ENCODE measurements around the gene UNC93B1.

Gene UNC93B1, protein sequence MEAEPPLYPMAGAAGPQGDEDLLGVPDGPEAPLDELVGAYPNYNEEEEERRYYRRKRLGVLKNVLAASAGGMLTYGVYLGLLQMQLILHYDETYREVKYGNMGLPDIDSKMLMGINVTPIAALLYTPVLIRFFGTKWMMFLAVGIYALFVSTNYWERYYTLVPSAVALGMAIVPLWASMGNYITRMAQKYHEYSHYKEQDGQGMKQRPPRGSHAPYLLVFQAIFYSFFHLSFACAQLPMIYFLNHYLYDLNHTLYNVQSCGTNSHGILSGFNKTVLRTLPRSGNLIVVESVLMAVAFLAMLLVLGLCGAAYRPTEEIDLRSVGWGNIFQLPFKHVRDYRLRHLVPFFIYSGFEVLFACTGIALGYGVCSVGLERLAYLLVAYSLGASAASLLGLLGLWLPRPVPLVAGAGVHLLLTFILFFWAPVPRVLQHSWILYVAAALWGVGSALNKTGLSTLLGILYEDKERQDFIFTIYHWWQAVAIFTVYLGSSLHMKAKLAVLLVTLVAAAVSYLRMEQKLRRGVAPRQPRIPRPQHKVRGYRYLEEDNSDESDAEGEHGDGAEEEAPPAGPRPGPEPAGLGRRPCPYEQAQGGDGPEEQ

DNA sequence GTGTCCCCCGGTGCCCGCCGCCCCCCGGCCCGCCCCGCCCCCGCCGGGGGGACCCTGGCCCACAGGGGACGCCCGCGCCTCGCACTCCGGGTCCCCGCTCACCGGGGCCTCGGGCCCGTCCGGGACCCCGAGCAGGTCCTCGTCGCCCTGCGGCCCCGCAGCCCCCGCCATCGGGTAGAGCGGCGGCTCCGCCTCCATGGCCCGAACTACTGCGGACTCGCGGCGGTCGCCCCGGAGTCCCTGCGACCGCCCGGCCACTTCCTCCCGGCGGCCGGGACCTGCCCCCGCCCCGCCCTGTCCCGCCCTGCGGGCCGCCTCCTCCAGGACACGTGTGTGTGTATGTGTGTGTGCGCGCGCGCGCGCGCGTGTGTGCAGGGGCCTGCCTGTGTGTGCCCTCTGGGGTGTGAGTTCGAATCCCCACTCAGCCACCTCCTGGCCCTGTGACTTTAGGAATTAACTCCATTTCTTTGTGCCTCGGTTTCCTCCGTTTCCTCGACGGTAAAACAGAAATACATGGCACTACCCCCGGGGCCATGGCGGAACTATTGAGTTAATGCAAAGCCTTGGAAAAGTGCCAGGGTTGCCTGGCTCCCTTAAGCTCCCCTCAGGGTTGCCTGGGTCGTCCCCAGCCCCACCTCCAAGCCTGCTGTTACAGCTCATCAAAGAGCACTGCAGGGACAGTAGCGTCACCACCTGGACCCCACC lies at the start of gene UNC93B1:
Gene UNC93B1 (minus strand): TSS at position 252 of the 705 bp plus-strand sequence. CDS start 54 bp downstream, at position 198.
- no peak for DNase-seq (ENCODE audit: low read depth, low spot score)

DNA sequence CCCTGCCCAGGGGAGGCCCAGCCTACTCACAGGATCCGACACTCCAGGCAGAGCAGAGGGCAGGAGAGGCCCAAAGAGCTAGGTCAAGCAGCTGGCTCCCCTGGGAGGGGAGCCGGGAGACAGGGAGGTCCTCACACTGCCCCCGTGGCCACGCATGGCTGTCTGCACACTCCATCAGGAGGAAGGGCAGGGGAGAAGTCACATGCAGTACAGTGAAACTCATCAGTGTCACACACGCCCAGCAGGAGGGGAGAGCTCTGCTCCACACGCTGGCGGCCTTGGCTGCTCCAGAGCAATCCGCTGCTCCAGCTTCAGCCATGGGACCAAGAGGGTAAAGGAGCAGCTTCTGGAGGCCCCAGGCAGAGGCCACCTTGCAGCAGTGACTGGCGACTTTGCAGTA lies 49.2 kb upstream of the UNC93B1 start:
- no peak for DNase-seq (ENCODE audit: low read depth, low spot score)

DNA sequence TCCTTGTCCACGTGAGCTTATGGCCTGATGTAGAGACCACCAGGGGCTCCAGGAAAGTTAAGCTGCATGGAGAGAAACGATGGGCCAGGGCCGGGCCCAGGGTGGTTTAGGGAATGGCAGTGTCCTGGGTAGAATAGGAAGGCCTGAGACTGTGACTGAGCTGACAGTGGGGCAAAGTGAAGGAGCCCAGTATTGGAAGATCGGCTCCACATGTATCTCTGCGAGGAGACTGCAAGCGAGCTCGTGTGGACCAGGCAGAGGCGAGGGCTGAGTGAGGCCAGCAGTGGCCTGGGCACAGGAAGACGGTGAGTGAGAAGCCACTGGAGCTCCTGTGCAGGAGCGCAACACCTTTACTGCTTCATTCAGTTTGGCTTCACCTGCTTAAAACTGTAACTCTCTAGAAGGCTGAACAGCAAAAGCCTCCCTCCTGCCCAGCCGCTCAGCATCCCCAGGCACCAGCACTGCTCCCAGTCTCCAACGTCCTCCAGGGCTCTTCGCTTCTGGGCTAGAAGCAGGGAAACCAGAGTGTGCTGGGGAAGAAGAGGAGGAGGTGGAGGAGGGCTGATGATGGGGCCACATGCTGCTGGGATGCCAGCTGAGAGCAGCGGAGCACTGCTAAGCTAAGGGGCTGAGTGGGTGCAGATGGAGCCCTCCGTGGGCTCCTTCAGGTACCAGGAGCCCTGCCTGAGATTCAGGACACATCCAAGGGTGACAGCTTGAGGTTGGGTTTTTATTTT lies 48.4 kb upstream of the UNC93B1 start:
- no peak for DNase-seq (ENCODE audit: low read depth, low spot score)

DNA sequence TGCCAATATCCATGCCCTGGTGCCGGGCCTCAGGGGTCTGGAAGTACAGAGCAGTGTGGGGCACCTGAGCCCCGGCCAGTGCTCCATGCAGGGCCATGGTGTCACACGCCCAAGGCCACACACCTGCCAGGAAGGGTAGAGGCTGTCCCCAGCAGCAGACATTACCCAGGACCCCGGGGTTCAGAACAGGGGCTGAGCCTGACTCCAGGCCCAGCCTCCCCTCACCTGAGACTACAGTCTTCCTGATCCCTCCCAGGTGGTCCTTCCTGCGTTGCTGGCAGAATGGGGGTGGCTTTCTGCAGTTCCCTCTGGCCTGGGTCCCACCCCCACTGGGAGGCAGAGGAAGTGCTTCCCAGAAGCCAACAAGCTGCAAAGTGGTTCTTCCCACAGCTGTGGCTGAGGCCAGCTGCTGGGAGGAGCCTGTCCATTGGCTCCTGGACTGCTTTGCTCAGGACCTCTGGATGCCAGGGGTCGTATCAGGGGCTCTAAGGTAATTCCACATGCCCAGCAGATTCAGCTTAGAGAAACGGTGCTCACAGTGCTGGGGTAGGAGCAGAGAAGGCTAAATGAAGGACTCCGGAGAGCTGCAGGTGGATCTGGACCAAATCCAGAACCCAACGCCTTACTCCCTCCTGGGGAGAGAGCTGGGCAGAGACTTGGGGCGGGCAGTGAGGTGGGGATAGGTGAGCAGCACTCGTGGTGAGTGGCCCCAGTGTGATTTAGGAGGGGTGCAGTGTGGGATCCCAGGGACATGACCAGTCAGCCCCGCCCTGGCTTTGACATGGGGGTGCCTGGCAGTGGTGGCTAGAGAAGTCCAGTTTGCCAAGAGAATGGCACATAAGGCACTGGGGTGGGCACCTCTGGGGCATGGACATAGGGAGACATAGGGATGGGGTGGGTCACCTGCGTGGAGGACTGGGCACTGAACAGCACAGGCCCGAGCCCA lies 47.6 kb upstream of the UNC93B1 start:
- DNase-seq (ENCODE audit: low read depth, low spot score): no peak

DNA sequence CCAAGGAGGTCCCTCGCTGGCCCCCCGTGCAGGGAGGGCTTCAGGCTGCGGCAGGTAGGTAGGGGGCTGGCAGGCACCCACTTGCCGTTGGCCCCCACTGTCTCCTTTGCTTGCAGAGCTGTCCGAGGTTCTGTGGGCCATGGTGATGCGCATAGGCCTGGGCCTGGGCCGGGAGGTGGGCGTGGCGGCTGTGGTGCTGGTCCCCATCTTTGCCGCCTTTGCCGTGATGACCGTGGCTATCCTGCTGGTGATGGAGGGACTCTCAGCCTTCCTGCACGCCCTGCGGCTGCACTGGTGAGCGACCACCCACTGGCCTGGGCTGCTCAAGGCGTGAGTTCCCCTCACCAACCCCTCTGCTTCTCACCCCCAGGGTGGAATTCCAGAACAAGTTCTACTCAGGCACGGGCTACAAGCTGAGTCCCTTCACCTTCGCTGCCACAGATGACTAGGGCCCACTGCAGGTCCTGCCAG lies 46.5 kb upstream of the UNC93B1 start:
- DNase-seq (ENCODE audit: low read depth, low spot score): no peak

DNA sequence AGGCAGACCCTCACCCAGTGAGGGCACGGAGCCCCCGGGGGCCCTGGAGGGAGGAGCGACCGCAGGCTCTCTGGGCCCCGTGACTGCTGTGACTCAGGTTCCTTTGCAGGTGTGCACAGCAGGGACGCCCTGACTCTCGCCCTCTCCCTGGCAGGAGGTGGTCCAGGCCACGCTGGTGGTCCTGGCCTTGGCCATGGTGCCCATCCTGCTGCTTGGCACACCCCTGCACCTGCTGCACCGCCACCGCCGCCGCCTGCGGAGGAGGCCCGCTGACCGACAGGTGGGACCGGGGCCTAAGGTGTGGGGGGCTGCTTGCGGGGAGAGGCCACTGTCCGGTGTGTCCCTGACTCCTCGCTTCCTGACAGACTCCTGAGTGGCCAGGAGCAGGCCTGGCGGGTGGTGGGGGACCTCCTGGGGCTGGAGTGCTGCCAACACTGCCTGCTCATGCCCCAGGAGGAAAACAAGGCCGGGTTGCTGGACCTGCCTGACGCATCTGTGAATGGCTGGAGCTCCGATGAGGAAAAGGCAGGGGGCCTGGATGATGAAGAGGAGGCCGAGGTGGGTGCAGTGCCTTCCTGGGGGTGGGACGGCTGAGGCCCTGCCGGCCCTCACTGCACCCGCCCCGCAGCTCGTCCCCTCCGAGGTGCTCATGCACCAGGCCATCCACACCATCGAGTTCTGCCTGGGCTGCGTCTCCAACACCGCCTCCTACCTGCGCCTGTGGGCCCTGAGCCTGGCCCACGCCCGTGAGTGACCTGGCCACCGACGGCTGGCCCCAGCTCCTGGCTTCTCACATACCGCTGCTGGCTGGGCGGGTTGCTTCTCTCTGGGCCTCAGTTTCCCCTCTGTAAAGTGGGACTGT lies 45.8 kb upstream of the UNC93B1 start:
- DNase-seq (ENCODE audit: low read depth, low spot score): no peak

DNA sequence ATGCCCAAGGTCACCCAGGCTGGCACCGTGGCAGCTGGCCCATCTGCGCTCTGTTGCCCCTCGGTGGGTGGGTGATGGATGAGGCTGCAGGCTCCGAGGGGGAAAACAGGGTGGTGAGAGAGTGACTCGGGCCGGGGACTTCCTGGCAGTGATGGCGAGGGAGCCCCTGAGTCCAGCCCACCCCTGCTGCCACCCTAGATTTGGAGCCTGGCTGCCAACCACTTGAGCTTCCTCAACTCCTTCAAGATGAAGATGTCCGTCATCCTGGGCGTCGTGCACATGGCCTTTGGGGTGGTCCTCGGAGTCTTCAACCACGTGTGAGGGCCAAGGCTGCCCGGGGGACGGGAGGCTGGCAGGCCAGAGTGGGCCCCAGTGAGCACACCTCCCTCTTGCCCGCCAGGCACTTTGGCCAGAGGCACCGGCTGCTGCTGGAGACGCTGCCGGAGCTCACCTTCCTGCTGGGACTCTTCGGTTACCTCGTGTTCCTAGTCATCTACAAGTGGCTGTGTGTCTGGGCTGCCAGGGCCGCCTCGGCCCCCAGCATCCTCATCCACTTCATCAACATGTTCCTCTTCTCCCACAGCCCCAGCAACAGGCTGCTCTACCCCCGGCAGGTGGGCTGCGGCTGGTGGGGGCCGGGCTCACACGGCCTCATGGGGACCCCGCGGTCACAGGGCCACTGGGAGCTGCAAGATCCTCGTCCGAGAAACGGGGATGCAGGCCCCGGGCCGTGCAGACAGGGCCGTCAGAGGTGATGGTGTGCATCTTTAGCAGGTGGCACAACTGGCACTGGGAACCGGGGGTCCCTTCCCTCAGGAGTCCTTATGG lies 45.0 kb upstream of the UNC93B1 start:
- no peak for DNase-seq (ENCODE audit: low read depth, low spot score)

DNA sequence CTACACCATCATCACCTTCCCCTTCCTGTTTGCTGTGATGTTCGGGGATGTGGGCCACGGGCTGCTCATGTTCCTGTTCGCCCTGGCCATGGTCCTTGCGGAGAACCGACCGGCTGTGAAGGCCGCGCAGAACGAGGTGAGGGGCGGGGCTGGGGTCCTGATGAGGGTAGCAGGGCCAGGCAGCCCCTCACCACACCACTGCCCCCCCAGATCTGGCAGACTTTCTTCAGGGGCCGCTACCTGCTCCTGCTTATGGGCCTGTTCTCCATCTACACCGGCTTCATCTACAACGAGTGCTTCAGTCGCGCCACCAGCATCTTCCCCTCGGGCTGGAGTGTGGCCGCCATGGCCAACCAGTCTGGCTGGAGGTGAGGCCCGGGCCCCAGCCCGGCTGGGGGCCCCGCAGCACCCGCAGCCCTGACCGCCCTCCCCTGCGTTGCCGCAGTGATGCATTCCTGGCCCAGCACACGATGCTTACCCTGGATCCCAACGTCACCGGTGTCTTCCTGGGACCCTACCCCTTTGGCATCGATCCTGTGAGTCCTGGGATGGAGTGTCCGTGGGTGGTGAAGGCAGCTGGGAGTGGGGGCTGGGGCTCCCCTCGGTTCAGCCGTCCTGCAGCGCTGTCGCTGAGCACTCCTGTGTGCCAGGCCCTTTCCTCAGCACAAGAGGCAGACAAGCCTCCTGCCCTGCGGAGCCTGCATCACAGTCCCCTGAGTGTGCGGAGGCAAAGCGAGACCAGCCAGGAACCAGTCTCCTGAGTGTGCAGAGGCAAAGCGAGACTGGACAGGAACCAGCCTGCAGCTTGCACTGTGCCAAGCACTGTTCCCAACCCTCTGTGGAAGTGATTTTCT lies 43.8 kb upstream of the UNC93B1 start:
- no peak for DNase-seq (ENCODE audit: low read depth, low spot score)

DNA sequence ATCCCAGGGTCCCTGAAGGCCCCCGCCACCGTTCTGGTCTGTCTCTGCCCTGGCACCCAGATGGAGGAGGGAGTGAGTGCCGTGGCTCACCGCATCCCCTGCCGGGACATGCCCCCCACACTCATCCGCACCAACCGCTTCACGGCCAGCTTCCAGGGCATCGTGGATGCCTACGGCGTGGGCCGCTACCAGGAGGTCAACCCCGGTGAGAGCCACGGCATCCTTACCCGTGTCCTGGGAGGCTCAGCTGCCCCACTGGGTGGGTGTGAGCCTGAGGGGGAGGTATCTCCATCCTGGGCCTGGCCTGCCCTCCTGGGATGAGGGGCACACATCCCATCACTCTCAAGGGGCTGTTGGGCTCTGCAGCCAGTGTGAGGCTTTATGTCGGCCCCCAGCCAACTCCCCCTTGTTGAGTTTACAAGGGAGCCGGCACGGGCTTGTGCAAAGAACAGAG lies 41.0 kb upstream of the UNC93B1 start:
- no peak for DNase-seq (ENCODE audit: low read depth, low spot score)

DNA sequence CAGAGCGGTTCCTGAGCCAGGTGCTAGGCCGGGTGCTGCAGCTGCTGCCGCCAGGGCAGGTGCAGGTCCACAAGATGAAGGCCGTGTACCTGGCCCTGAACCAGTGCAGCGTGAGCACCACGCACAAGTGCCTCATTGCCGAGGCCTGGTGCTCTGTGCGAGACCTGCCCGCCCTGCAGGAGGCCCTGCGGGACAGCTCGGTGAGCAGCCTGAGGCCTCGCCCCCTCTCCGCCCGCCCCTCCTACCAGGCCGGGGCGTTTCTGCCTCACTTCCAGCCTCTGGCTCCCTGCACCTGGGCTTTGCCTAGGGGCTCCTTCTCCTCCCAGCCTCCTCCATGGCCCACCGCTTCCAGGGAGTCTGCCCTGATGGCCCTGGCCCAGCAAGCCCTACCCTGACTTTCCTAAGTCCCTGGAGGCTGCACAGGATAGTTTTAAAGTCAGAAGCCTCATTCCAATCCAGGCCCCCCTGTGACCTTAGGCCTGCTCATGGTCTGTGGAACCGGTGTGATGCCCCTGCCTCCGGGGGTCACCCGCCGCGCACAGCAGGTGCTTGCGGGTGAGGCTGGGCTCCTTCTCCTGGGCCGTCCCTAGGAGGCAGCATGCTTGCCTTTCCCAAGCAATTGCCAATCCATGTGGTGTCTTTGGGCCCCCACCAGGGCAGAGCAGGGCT lies 40.4 kb upstream of the UNC93B1 start:
- DNase-seq (ENCODE audit: low read depth, low spot score): no peak

DNA sequence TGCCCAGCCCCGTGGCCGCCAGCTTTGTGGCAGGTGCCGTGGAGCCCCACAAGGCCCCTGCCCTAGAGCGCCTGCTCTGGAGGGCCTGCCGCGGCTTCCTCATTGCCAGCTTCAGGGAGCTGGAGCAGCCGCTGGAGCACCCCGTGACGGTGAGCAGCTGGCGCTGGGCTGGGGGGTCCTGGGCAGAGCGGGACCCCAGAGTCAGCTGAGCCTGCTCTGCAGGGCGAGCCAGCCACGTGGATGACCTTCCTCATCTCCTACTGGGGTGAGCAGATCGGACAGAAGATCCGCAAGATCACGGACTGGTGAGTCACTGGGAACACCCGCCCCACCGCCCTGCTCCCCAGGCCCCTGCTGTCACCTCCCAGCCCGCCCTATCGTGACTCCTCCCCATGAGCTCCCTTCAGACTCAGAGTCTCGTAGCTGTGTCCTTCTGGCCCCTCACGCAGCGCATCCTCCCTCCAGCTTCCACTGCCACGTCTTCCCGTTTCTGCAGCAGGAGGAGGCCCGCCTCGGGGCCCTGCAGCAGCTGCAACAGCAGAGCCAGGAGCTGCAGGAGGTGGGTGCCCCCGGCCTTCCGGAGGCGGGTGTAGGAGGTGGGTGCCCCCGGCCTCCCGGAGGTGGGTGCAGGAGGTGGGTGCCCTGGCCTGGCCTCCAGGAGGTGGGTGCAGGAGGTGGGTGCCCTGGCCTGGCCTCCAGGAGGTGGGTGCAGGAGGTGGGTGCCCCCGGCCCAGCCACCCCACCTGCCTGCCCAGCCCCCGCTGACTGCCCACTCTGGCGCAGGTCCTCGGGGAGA lies 39.6 kb upstream of the UNC93B1 start:
- peak; percentile 84 for DNase-seq (ENCODE audit: low read depth, low spot score)

DNA sequence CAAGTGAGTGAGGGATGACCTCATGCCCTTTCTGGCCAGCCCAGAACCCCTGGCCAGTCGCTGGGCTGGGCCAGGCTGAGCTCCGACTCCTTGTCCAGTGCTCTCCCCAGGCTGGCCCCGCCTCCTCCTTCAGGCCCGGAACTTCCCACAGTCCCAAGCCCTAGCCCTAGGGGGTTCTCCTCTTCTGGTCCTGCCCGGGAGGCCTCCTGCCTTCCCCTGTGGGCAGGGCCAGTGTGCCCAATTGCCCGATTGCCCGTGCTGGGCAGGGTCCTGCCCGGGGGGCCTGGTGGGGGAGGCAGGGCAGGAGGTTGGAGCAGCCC lies 39.1 kb upstream of the UNC93B1 start:
- DNase-seq (ENCODE audit: low read depth, low spot score): no peak

DNA sequence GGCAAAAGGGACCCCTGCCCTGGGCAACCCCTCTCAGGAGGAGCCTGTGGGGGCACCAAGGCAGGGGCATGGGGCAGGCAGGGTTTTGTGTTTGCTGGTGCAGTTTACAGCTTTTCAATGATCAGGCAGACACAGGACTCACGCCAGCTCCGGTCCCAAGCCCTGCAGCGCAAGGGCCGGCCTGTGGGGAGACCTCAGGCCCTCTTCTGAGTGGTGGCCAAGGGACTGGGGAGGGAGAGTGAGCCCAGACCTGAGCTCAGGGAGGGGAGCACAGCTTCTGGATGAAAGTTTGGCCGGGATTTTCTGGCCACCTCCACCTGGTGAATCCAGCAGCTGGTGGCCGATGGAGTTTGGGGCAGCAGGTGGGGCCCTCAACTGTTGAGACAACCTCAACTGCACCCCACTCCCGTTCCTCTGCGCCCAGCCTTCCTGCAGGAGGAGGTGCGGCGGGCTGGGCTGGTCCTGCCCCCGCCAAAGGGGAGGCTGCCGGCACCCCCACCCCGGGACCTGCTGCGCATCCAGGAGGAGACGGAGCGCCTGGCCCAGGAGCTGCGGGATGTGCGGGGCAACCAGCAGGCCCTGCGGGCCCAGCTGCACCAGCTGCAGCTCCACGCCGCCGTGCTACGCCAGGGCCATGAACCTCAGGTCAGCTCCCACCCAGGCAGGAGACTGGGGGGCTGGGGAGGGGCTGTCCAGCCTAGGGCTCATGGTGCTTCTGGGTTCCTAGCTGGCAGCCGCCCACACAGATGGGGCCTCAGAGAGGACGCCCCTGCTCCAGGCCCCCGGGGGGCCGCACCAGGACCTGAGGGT lies 38.5 kb upstream of the UNC93B1 start:
- no peak for DNase-seq (ENCODE audit: low read depth, low spot score)

DNA sequence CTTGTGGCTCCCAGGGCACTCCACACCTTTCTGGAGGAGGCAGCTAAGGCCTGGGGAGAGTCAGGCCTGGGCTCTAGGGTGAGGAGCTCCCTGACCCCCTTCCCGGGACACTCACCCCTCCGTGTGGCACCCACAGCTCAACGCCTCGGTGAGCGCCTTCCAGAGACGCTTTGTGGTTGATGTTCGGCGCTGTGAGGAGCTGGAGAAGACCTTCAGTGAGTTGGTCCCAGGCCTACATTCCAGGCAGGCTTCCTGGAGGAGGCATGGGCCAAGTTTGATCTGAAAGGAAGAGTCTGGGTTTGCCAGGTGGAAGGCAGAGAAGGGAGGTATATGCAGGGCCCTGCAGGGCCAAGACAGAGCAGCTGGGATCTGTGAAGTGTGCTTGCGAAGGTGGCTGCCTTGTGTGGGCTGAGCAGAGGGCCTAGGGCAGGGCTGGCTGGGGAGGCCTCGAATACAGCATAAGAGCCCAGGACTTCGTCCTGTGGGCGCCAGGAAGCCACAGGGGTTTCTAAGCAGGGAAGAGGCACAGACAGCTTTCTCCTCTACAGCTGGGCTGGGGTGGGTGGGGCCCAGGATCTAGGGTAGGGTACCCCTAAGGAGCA lies 37.8 kb upstream of the UNC93B1 start:
- no peak for DNase-seq (ENCODE audit: low read depth, low spot score)

DNA sequence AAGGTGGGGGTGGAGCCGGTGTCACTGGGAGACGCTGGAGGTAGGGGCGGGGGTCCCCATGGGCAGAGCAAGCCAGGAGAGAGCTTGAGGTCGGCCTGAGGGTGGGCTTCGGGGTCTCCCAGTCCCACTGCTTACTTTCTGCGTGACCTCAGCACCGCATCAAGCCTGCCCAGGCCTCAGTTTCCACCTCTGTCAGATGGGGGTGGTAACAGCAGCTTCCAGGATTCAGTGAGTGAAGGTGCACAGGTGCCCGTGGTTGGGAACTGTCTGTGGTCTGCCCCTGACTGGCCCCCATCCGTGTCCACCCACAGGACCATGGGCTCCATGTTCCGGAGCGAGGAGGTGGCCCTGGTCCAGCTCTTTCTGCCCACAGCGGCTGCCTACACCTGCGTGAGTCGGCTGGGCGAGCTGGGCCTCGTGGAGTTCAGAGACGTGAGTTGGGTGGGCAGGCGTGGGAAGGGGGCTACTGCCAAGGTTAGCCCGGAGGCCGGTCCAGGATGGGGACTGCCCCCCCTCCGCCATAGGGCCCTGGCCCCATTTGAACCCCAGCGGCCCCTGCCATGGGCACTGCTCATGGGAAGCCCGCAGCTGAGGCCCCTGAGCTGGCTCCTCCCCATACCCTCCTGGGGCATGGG lies 37.2 kb upstream of the UNC93B1 start:
- DNase-seq (ENCODE audit: low read depth, low spot score): no peak

Data from brain pericyte (primary cell).